Measurements from ENCODE around the gene CLSTN3. TPM values are rescaled to one million over a fixed set of nuclear protein-coding genes. Genes with fewer than 3 reads are reported as not detected.

The CLSTN3 gene
- total RNA-seq, 1 experiment from 2014 or later = 34.6 TPM

GRCh38 chr12:7150841-7151240 is 20.7 kb downstream of the CLSTN3 start:
- H3K36me3 Mint-ChIP-seq (ENCODE audit: insufficient read depth, unreplicated experiment) = peaks cover 63% of the 10 kb centered on the region
- H3K4me3 Mint-ChIP-seq (ENCODE audit: unreplicated experiment) = no peak overlapping the region
- no peak for DNase-seq (ENCODE audit: unreplicated experiment)
- no peaks in the 10 kb centered on the region for H3K4me1 Mint-ChIP-seq (ENCODE audit: insufficient read depth, unreplicated experiment)
- intact Hi-C loops (cut with micrococcal nuclease) = no loop called here
- H3K27ac Mint-ChIP-seq (ENCODE audit: low read depth, unreplicated experiment) = no peak overlapping the region
- H3K27me3 Mint-ChIP-seq (ENCODE audit: insufficient read depth, unreplicated experiment) = no peaks in the 10 kb centered on the region
- CTCF ChIA-PET = interaction anchor here (0.5 to 9.9 kb wide), 4 partner anchors 9 to 611 kb away, joined by 4 to 106 read pairs (median 4); no protein-coding TSS in a partner anchor
- no peak for TF ChIP-seq CTCF (IDR thresholded peaks at IDR 0.05; ENCODE audit: unreplicated experiment)
- H3K9me3 Mint-ChIP-seq (ENCODE audit: unreplicated experiment) = no peaks in the 10 kb centered on the region
- no TSS peak for BruUV-seq (replicated peaks)
- POLR2A ChIA-PET = no interaction called here

- ChIA-PET POLR2A (interaction anchor here (0.7 kb wide), 1 partner anchor 491 kb away, joined by 3 read pairs; no protein-coding TSS in a partner anchor), CTCF (interaction anchor here (1.4 to 9.9 kb wide), 2 partner anchors 9 to 11 kb away, joined by 5 to 106 read pairs; no protein-coding TSS in a partner anchor)
- no peaks in the 10 kb centered on the region for H3K9me3 Mint-ChIP-seq (ENCODE audit: unreplicated experiment)
- H3K36me3 Mint-ChIP-seq (ENCODE audit: insufficient read depth, unreplicated experiment) = peaks cover 60% of the 10 kb centered on the region
- no TSS peak for BruUV-seq (replicated peaks)
- no peak for DNase-seq (ENCODE audit: unreplicated experiment)
- no peak for TF ChIP-seq CTCF (IDR thresholded peaks at IDR 0.05; ENCODE audit: unreplicated experiment)
- H3K4me1 Mint-ChIP-seq (ENCODE audit: insufficient read depth, unreplicated experiment) = no peaks in the 10 kb centered on the region
- H3K27me3 Mint-ChIP-seq (ENCODE audit: insufficient read depth, unreplicated experiment) = no peaks in the 10 kb centered on the region
- H3K4me3 Mint-ChIP-seq (ENCODE audit: unreplicated experiment) = no peak overlapping the region
- intact Hi-C loops (cut with micrococcal nuclease) = no loop called here
- no peak overlapping the region for H3K27ac Mint-ChIP-seq (ENCODE audit: low read depth, unreplicated experiment)
Observed at GRCh38 chr12:7151532-7151931, 21.4 kb downstream of the CLSTN3 start.

- no TSS peak for BruUV-seq (replicated peaks)
- no peak overlapping the region for H3K27ac Mint-ChIP-seq (ENCODE audit: low read depth, unreplicated experiment)
- CTCF ChIA-PET = interaction anchor here (0.6 to 9.9 kb wide), 7 partner anchors 10 to 958 kb away, joined by 3 to 106 read pairs (median 4); no protein-coding TSS in a partner anchor
- intact Hi-C loops (cut with micrococcal nuclease) = no loop called here
- H3K4me1 Mint-ChIP-seq (ENCODE audit: insufficient read depth, unreplicated experiment) = no peaks in the 10 kb centered on the region
- no peak for TF ChIP-seq CTCF (IDR thresholded peaks at IDR 0.05; ENCODE audit: unreplicated experiment)
- POLR2A ChIA-PET = no interaction called here
- no peaks in the 10 kb centered on the region for H3K9me3 Mint-ChIP-seq (ENCODE audit: unreplicated experiment)
- no peak overlapping the region for H3K4me3 Mint-ChIP-seq (ENCODE audit: unreplicated experiment)
- no peak for DNase-seq (ENCODE audit: unreplicated experiment)
- H3K27me3 Mint-ChIP-seq (ENCODE audit: insufficient read depth, unreplicated experiment) = no peaks in the 10 kb centered on the region
- H3K36me3 Mint-ChIP-seq (ENCODE audit: insufficient read depth, unreplicated experiment) = peaks cover 49% of the 10 kb centered on the region
Observed at GRCh38 chr12:7152818-7153217, 22.6 kb downstream of the CLSTN3 start.

- no TSS peak for BruUV-seq (replicated peaks)
- no peak for TF ChIP-seq CTCF (IDR thresholded peaks at IDR 0.05; ENCODE audit: unreplicated experiment)
- ChIA-PET POLR2A (interaction anchor here (0.6 kb wide), 1 partner anchor 193 kb away, joined by 3 read pairs; no protein-coding TSS in a partner anchor), CTCF (interaction anchor here (0.7 to 9.9 kb wide), 7 partner anchors 8 to 209 kb away, joined by 3 to 106 read pairs (median 11); partner anchors contain the start of gene PEX5)
- H3K4me3 Mint-ChIP-seq (ENCODE audit: unreplicated experiment) = no peak overlapping the region
- H3K4me1 Mint-ChIP-seq (ENCODE audit: insufficient read depth, unreplicated experiment) = peaks cover 5% of the 10 kb centered on the region
- no peak for DNase-seq (ENCODE audit: unreplicated experiment)
- intact Hi-C loops (cut with micrococcal nuclease) = no loop called here
- H3K9me3 Mint-ChIP-seq (ENCODE audit: unreplicated experiment) = no peaks in the 10 kb centered on the region
- no peak overlapping the region for H3K27ac Mint-ChIP-seq (ENCODE audit: low read depth, unreplicated experiment)
- peaks cover 42% of the 10 kb centered on the region for H3K36me3 Mint-ChIP-seq (ENCODE audit: insufficient read depth, unreplicated experiment)
- no peaks in the 10 kb centered on the region for H3K27me3 Mint-ChIP-seq (ENCODE audit: insufficient read depth, unreplicated experiment)
Observed at GRCh38 chr12:7154042-7154441, 23.9 kb downstream of the CLSTN3 start.

Measured in MCF 10A (cell line).